NCI-H345 (cell line): ENCODE measurements around the gene KCNJ2.

Experiments used
- DNase-seq: peaks from one replicate; lab custom pipeline; 2025; lab: John Stamatoyannopoulos, UW

The KCNJ2 gene

GRCh38 chr17:70159980-70160379, 9.4 kb upstream of the KCNJ2 start:
- DNase-seq = no peak

GRCh38 chr17:70161519-70161918, 7.8 kb upstream of the KCNJ2 start:
- no peak for DNase-seq

GRCh38 chr17:70165383-70165782, 3.9 kb upstream of the KCNJ2 start:
- DNase-seq = no peak

GRCh38 chr17:70166615-70167014, 2.7 kb upstream of the KCNJ2 start:
- no peak for DNase-seq

GRCh38 chr17:70168044-70168976, 1.0 kb upstream of the KCNJ2 start:
- peak; percentile 69 for DNase-seq

GRCh38 chr17:70169709-70170597, 621 bp downstream of the KCNJ2 start:
- no peak for DNase-seq

GRCh38 chr17:70171159-70171558, 1.8 kb downstream of the KCNJ2 start:
- no peak for DNase-seq

GRCh38 chr17:70172449-70172848, 3.1 kb downstream of the KCNJ2 start:
- DNase-seq = no peak

GRCh38 chr17:70172923-70173322, 3.6 kb downstream of the KCNJ2 start:
- DNase-seq = no peak

GRCh38 chr17:70173681-70174080, 4.3 kb downstream of the KCNJ2 start:
- DNase-seq = no peak

GRCh38 chr17:70181376-70181775, 12.0 kb downstream of the KCNJ2 start:
- DNase-seq = no peak

- DNase-seq = no peak
Observed at GRCh38 chr17:70181866-70182265, 12.5 kb downstream of the KCNJ2 start.

- no peak for DNase-seq
Observed at GRCh38 chr17:70183508-70183907, 14.2 kb downstream of the KCNJ2 start.

- DNase-seq = no peak
Observed at GRCh38 chr17:70184207-70184606, 14.9 kb downstream of the KCNJ2 start.

- no peak for DNase-seq
Observed at GRCh38 chr17:70184770-70185169, 15.4 kb downstream of the KCNJ2 start.

- DNase-seq = no peak
Observed at GRCh38 chr17:70185285-70185684, 16.0 kb downstream of the KCNJ2 start.

- no peak for DNase-seq
Observed at GRCh38 chr17:70187383-70187782, 18.1 kb downstream of the KCNJ2 start.

- DNase-seq = no peak
Observed at GRCh38 chr17:70190959-70191805, 21.9 kb downstream of the KCNJ2 start.

- no peak for DNase-seq
Observed at GRCh38 chr17:70195091-70195490, 25.8 kb downstream of the KCNJ2 start.

- DNase-seq = no peak
Observed at GRCh38 chr17:70201872-70202419, 32.6 kb downstream of the KCNJ2 start.

GRCh38 chr17:70202840-70203239, 33.5 kb downstream of the KCNJ2 start:
- no peak for DNase-seq

- DNase-seq = no peak
Observed at GRCh38 chr17:70204431-70204830, 35.1 kb downstream of the KCNJ2 start.
